ENCODE data around the gene DBNDD2.

Gene DBNDD2

GRCh38 chr20:45452772-45453691 lies 44.9 kb downstream of the DBNDD2 start:
- no peak for DNase-seq

GRCh38 chr20:45456632-45457031 lies 48.5 kb downstream of the DBNDD2 start:
- peak; percentile 21 for DNase-seq

GRCh38 chr20:45459606-45460005 lies 51.5 kb downstream of the DBNDD2 start:
- no peak for DNase-seq

Measured in CD4-positive, alpha-beta T cell treated with Interleukin-21 for 1 hour (primary cell).